Ectodermal cell (in vitro differentiated cells): ENCODE results near the gene NAXD.

Experiments used
- H3K27ac ChIP-seq: 2 replicates; pipeline ENCODE4 v1.7.0; 2013; ENCODE audit warnings: mild to moderate bottlenecking, low read depth, low read length; ENCODE audit not compliant: insufficient read depth, poor library complexity, severe bottlenecking
- H3K27me3 ChIP-seq: 2 replicates; pipeline ENCODE4 v1.7.0; 2013; ENCODE audit warnings: mild to moderate bottlenecking, low read length; ENCODE audit not compliant: insufficient read depth, control insufficient read depth, poor library complexity, severe bottlenecking
- H3K36me3 ChIP-seq: one replicate; pipeline ENCODE4 v1.7.0; 2013; ENCODE audit warnings: low read length; ENCODE audit not compliant: control insufficient read depth, insufficient read depth
- H3K4me1 ChIP-seq: one replicate; pipeline ENCODE4 v1.7.0; 2013; ENCODE audit warnings: low read length; ENCODE audit not compliant: control insufficient read depth, insufficient read depth
- H3K4me3 ChIP-seq: 2 replicates; pipeline ENCODE4 v1.7.0; 2013; ENCODE audit warnings: low read depth, low read length, control low read depth; ENCODE audit not compliant: insufficient read depth
- H3K9me3 ChIP-seq: 2 replicates; pipeline ENCODE4 v1.7.0; 2013; ENCODE audit warnings: mild to moderate bottlenecking, low read length, moderate library complexity; ENCODE audit not compliant: control insufficient read depth
- WGBS, 2 experiments: methylation state at CpG; one replicate each; pipeline ENCODE4 v1.1.7; 2013; ENCODE audit warnings: missing lambda C conversion rate in 2 of 2; 5-methylcytosine and 5-hydroxymethylcytosine counted together

NAXD gene

DNA sequence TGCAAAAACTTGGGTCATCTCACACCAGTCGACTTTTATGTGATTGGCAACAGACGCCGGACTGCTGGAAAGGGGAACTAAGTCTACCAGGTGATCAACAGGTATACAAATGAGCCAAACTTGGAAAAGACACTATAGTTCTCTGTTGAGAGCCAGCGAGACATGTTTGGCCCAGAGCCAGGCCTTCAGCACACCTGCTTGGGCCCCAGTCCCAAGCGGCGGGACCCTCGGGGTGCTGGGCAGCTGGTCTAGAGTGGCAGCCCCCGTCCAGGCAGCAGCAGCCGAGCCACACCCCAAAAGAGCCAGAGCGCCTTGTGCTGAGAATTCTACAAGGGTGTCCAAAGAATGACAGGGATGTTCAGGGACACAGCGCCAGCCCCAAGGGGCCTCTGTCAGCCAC lies 28.0 kb downstream of the NAXD start:
- Histone ChIP-seq H3K4me3 (no peak overlapping the region), H3K4me1 (peaks cover 5% of the 10 kb centered on the region), H3K36me3 (peaks cover 5% of the 10 kb centered on the region), H3K27me3 (no peaks in the 10 kb centered on the region), H3K9me3 (no peaks in the 10 kb centered on the region), H3K27ac (no peak overlapping the region)
- WGBS, 2 experiments, result 95 to 97% methylated on average over 11 of the region's 11 CpGs

DNA sequence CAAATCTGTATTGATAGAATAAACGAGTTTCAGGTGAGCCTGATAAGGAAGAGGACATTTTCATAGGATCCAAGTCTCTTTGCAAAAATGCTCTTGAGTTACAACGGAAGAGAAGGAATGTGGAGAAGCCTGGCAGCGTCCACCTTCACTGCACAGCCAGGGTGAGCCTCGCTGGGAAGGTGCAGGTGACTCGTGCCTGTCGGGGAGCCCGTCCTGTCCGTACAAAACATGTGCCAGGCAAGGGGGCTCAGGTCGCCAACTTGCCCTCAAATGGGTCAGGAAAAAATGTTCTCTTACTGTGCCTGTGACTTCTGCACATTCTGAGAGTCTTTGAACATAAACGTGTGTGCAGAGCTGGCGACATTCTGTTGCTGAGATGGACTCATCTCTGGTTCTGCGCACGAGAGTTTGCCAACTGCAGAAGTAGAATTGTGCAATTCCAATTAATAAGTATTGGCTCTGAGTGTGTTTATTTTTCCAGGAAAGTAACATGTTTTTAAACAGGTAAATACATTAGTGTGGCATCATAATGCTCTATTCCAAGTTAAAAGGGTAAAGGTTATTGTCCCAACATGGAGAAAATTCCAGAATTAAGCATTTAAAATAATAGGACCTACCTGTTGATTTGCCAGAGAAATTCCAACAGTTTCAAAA lies 28.6 kb downstream of the NAXD start:
- Histone ChIP-seq H3K27ac (no peak overlapping the region), H3K9me3 (no peaks in the 10 kb centered on the region), H3K4me3 (no peak overlapping the region), H3K36me3 (peaks cover 5% of the 10 kb centered on the region), H3K4me1 (peaks cover 5% of the 10 kb centered on the region), H3K27me3 (no peaks in the 10 kb centered on the region)
- WGBS, 2 experiments, result 95% methylated on average over 13 of the region's 13 CpGs

DNA sequence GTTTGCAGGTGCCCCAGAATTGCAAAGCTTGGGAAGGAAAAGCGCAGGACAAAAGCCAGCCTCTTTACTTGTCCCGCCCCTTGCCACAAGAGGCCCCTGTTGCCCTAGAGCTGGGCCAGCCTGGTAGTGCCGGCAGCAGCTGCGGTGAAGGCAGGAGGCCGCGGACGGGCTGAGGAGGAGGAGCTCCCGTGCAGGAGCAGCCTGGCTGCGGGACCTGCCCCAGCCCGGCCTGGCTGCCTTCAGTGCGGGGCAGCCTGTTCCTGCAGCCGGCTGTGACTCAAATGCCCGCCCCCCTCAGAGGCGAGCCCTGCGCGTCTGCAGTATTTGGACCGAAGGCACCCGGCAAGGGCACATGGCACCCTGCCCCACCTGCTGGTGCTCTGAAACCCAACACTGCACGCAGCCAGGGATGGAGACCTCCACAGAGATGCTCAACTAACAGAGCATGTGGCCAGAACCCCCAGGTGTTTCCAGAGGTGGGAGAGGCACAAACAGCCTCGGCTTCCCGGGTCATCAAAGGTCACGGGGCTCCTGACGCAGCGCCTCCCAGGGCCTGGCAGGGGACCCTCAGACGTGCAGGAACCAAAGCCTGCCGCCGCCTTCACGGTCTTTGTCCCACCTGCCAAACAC lies 29.7 kb downstream of the NAXD start:
- Histone ChIP-seq H3K4me3 (no peak overlapping the region), H3K27ac (no peak overlapping the region), H3K36me3 (peaks cover 5% of the 10 kb centered on the region), H3K27me3 (no peaks in the 10 kb centered on the region), H3K9me3 (no peaks in the 10 kb centered on the region), H3K4me1 (peaks cover 5% of the 10 kb centered on the region)
- WGBS, 2 experiments, result 34 to 36% methylated on average over 28 of the region's 28 CpGs

DNA sequence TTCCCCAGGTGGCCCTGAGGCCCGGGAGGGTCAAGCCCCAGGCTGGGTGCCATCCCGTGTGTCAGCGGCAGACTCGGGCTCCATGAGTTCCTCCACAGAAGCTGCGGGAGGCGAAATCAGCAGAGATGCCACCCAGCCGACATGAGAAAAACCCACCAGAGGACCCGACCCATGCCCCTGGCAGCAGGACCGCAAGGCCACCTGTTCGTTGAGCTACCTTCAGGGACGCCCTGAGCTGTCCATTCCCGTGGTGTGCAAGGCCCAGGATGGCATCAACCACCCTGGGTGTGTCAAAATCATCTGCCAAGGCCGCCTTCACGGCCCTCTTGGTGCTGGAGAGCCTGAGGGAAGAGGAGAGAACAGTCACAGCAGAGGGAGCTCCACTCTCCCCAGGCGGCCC lies 30.4 kb downstream of the NAXD start:
- Histone ChIP-seq H3K9me3 (no peaks in the 10 kb centered on the region), H3K36me3 (peaks cover 5% of the 10 kb centered on the region)

GRCh38 chr13:110646442-110647364 lies 31.4 kb downstream of the NAXD start:
- Histone ChIP-seq H3K4me1 (peaks cover 5% of the 10 kb centered on the region), H3K36me3 (peaks cover 2% of the 10 kb centered on the region), H3K27ac (no peak overlapping the region), H3K27me3 (no peaks in the 10 kb centered on the region), H3K9me3 (no peaks in the 10 kb centered on the region), H3K4me3 (no peak overlapping the region)
- WGBS, 2 experiments, result 93 to 95% methylated on average over 29 of the region's 29 CpGs

More for the DNA sequence above, 30.4 kb downstream of the NAXD start:
- Histone ChIP-seq H3K4me1 (peaks cover 5% of the 10 kb centered on the region), H3K4me3 (no peak overlapping the region), H3K27me3 (no peaks in the 10 kb centered on the region), H3K27ac (no peak overlapping the region)
- 93 to 95% methylated on average over 15 of the region's 15 CpGs for WGBS, 2 experiments

DNA sequence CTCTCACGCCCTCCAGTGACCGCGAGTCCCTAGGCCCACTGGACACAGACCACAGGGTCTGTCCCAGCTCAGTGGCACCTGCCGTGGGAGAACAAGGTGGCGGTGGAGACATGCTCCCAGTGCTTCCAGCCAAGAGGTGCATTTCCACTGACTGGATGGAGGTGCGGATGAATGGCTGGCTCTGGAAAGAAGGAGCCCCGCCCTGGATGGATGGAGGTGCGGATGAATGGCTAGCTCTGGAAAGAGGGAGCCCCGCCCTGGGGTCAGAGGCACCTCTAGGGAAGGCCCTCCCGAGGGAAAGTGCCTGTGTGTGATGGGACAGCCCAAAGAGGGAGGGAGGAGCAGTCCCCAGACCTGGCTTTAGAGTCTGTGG lies 32.0 kb downstream of the NAXD start:
- peaks cover 5% of the 10 kb centered on the region for H3K4me1 ChIP-seq
- no peaks in the 10 kb centered on the region for H3K36me3 ChIP-seq
- no peaks in the 10 kb centered on the region for H3K9me3 ChIP-seq
- H3K27me3 ChIP-seq, result no peaks in the 10 kb centered on the region
- no peak overlapping the region for H3K27ac ChIP-seq
- WGBS, 2 experiments, result 81% methylated on average over 10 of the region's 10 CpGs
- no peak overlapping the region for H3K4me3 ChIP-seq

DNA sequence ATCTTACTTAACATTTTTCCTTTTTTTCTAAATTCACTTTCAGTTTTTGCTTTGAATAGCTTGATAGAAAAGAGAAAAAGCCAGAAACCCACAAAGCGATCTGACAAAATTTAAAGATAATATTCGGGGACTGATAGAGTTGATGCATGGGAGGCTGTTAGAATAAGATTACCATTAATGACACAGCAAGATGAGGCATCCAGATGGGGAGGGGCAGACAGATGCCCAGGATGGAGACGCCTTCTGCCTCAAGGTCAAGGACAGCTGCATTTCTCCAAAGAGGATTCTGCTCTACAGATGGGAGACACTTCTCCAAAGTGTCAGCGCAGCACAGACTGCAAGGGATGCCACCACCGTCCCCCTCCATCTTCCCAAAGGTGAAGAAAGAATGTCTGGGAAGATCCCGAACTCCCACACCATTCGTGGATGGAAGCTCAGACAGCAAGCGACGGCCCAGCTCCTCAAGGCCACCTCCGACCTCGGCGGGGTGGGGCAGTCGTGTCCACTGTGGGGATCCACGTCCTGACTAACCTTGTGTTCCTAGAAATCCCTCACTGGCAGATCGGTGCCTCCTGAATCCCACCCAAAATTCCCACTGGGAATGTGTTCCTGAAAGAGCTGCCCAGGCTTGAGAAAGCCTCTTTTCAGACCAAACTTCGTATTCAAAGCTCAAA lies 32.9 kb downstream of the NAXD start:
- no peak overlapping the region for H3K27ac ChIP-seq
- no peaks in the 10 kb centered on the region for H3K36me3 ChIP-seq
- no peaks in the 10 kb centered on the region for H3K27me3 ChIP-seq
- no peaks in the 10 kb centered on the region for H3K9me3 ChIP-seq
- no peak overlapping the region for H3K4me3 ChIP-seq
- peaks cover 5% of the 10 kb centered on the region for H3K4me1 ChIP-seq
- WGBS, 2 experiments, result 89 to 90% methylated on average over 16 of the region's 16 CpGs

GRCh38 chr13:110648848-110649421 lies 33.6 kb downstream of the NAXD start:
- Histone ChIP-seq H3K36me3 (no peaks in the 10 kb centered on the region), H3K4me3 (no peak overlapping the region), H3K27me3 (no peaks in the 10 kb centered on the region), H3K4me1 (peaks cover 5% of the 10 kb centered on the region), H3K9me3 (no peaks in the 10 kb centered on the region), H3K27ac (no peak overlapping the region)
- WGBS, 2 experiments, result 89 to 90% methylated on average over 35 of the region's 35 CpGs

DNA sequence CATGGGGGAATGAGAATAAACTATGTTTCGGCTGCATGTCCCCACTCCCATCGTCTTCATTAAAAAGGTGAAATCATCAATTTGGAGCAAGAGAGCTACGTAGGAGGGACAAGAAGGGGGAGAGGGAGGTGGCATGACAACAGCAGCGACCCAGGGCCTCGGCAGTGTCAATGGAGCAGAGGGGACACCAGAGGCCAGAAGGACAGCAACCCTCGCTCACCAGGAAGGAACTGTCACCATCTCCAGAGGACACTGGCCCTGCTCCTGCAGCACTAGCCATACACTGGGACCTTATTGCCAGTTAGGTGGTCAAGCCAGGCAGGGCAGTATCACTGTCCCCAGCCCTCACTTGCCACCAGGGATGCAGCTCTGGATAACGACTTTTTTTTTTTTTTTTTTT lies 34.2 kb downstream of the NAXD start:
- H3K9me3 ChIP-seq, result no peaks in the 10 kb centered on the region
- 93% methylated on average over 7 of the region's 7 CpGs for WGBS, 2 experiments

More for the DNA sequence above, 34.2 kb downstream of the NAXD start:
- peaks cover 2% of the 10 kb centered on the region for H3K4me1 ChIP-seq
- H3K36me3 ChIP-seq, result no peaks in the 10 kb centered on the region
- H3K27me3 ChIP-seq, result no peaks in the 10 kb centered on the region
- no peak overlapping the region for H3K27ac ChIP-seq
- H3K4me3 ChIP-seq, result no peak overlapping the region
